ENCODE measurements around the gene IQCM. TPM values are rescaled to one million over a fixed set of nuclear protein-coding genes. Genes with fewer than 3 reads are reported as not detected.

IQCM gene
- total RNA-seq, 4 donors from 2014 or later: not detected

DNA sequence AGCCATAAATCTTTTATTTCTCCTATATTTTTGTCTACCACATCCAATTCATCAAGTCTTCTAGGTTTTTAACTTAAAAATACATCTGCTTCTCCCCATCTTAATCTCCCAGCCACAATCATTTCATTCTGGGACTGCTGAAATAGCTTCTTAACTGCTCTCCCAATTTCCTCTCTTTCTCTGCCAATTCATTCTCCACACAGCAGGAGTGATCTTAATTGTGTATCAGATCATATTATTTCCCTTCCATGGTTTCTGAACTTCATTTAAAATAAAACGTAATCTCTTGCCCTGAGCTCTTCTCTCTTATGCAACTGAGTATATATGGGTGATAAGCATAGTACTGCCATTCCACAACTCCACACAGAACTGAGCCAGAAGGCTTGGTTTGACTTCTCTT is 69.4 kb downstream of the IQCM start:
- no peak overlapping the region for H3K4me3 ChIP-seq (ENCODE audit: low read depth, poor library complexity, severe bottlenecking)
- intact Hi-C loops (cut with DNase I; ENCODE audit: low total_unique reads): no loop called here
- TF ChIP-seq POLR2A (IDR thresholded peaks at IDR 0.05) (no peak), CTCF (IDR thresholded peaks at IDR 0.05) (no peak)
- no peak for DNase-seq (ENCODE audit: low spot score in 2 of 2)
- WGBS, 2 donors: 72 to 76% methylated on average over 1 of the region's 1 CpG

- no peak overlapping the region for H3K4me3 ChIP-seq (ENCODE audit: low read depth, poor library complexity, severe bottlenecking)
- intact Hi-C loops (cut with DNase I; ENCODE audit: low total_unique reads): no loop called here
- no peak for DNase-seq (ENCODE audit: low spot score in 2 of 2)
- WGBS, 2 donors: 42 to 76% methylated on average over 1 of the region's 1 CpG
- TF ChIP-seq CTCF (IDR thresholded peaks at IDR 0.05) (no peak), POLR2A (IDR thresholded peaks at IDR 0.05) (no peak)
Observed at GRCh38 chr4:149741186-149741831, 74.3 kb downstream of the IQCM start.

GRCh38 chr4:149738156-149738555 is 77.5 kb downstream of the IQCM start:
- H3K4me3 ChIP-seq (ENCODE audit: low read depth, poor library complexity, severe bottlenecking): no peak overlapping the region
- no peak for DNase-seq (ENCODE audit: low spot score in 2 of 2)
- 74 to 91% methylated on average over 7 of the region's 7 CpGs for WGBS, 2 donors
- no peak for TF ChIP-seq CTCF (IDR thresholded peaks at IDR 0.05)
- TF ChIP-seq POLR2A (IDR thresholded peaks at IDR 0.05): no peak
- intact Hi-C loops (cut with DNase I; ENCODE audit: low total_unique reads): no loop called here

DNA sequence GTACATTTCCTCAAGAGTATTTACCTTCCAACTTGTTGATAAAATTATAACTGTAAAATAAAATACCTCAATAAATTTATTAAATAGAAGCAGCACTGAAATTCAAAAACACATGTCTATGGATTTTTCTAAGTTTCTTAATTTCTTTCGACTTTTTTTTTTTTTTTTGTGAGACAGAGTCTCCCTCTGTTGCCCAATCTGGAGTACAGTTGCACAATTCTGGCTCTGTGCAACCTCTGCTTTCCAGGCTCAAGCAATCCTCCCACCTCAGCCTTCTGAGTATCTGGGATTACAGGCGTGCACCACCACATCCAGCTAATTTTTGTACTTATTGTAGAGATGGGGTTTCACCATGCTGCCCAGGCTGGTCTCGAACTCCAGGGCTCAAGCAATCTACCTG is 79.8 kb downstream of the IQCM start:
- intact Hi-C loops (cut with DNase I; ENCODE audit: low total_unique reads): no loop called here
- 70 to 77% methylated on average over 3 of the region's 3 CpGs for WGBS, 2 donors
- DNase-seq (ENCODE audit: low spot score in 2 of 2): no peak
- H3K4me3 ChIP-seq (ENCODE audit: low read depth, poor library complexity, severe bottlenecking): no peak overlapping the region
- TF ChIP-seq CTCF (IDR thresholded peaks at IDR 0.05) (no peak), POLR2A (IDR thresholded peaks at IDR 0.05) (no peak)

GRCh38 chr4:149728444-149728843 is 87.2 kb downstream of the IQCM start:
- DNase-seq (ENCODE audit: low spot score in 2 of 2): no peak
- WGBS, 2 donors: 85 to 88% methylated on average over 1 of the region's 1 CpG
- H3K4me3 ChIP-seq (ENCODE audit: low read depth, poor library complexity, severe bottlenecking): no peak overlapping the region
- intact Hi-C loops (cut with DNase I; ENCODE audit: low total_unique reads): no loop called here
- no peak for TF ChIP-seq POLR2A (IDR thresholded peaks at IDR 0.05)
- TF ChIP-seq CTCF (IDR thresholded peaks at IDR 0.05): no peak

- intact Hi-C loops (cut with DNase I; ENCODE audit: low total_unique reads): no loop called here
- WGBS, 2 donors: 8 to 29% methylated on average over 1 of the region's 1 CpG
- TF ChIP-seq POLR2A (IDR thresholded peaks at IDR 0.05): no peak
- TF ChIP-seq CTCF (IDR thresholded peaks at IDR 0.05): no peak
- no peak overlapping the region for H3K4me3 ChIP-seq (ENCODE audit: low read depth, poor library complexity, severe bottlenecking)
- DNase-seq (ENCODE audit: low spot score in 2 of 2): no peak
Observed at GRCh38 chr4:149727663-149728062, 88.0 kb downstream of the IQCM start.

All from lower leg skin (tissue), 4 donors.